Erythroblast (primary cell): Measurements from ENCODE around the gene AHCYL2.
"Not testable (repeated sequence)": the region's sequence is repeated elsewhere in the genome, so short reads cannot be mapped to it uniquely, and the experiment has no call there.

ENCODE experiments used
- DNase-seq, 2 experiments: peaks; one replicate each; lab custom pipeline; 2025; lab: John Stamatoyannopoulos, UW
- GATA1 ChIP-seq: IDR thresholded peaks from 2 replicates; pipeline ENCODE4 v1.6.1; 2011; ENCODE audit warnings: low read depth, mild to moderate bottlenecking, control low read depth, low read length, moderate library complexity
- POLR2A ChIP-seq: IDR thresholded peaks from 2 replicates; pipeline ENCODE4 v1.6.1; 2011; ENCODE audit warnings: mild to moderate bottlenecking, low read length

Gene AHCYL2

GRCh38 chr7:129313282-129313681 lies 88.5 kb downstream of the AHCYL2 start:
- no peak for TF ChIP-seq POLR2A
- no peak for TF ChIP-seq GATA1
- no peak for DNase-seq

GRCh38 chr7:129315960-129316359 lies 91.1 kb downstream of the AHCYL2 start:
- no peak for DNase-seq
- TF ChIP-seq GATA1 (no peak), POLR2A (no peak)

GRCh38 chr7:129317450-129317849 lies 92.6 kb downstream of the AHCYL2 start:
- DNase-seq: no peak
- TF ChIP-seq GATA1 (no peak), POLR2A (no peak)

GRCh38 chr7:129327076-129327475 lies 102.2 kb downstream of the AHCYL2 start:
- DNase-seq: no peak
- TF ChIP-seq POLR2A (no peak), GATA1 (no peak)

GRCh38 chr7:129332254-129333035 lies 107.6 kb downstream of the AHCYL2 start:
- TF ChIP-seq POLR2A (no peak), GATA1 (no peak)
- no peak for DNase-seq

- TF ChIP-seq GATA1: no peak
- TF ChIP-seq POLR2A: no peak
- no peak for DNase-seq
Measured at GRCh38 chr7:129334473-129334872, 109.6 kb downstream of the AHCYL2 start.

- TF ChIP-seq POLR2A (no peak), GATA1 (no peak)
Measured at GRCh38 chr7:129338450-129338849, 113.6 kb downstream of the AHCYL2 start.

GRCh38 chr7:129341212-129341611 lies 116.4 kb downstream of the AHCYL2 start:
- TF ChIP-seq GATA1 (no peak), POLR2A (no peak)
- DNase-seq: no peak

More at GRCh38 chr7:129338450-129338849, 113.6 kb downstream of the AHCYL2 start:
- no peak for DNase-seq

GRCh38 chr7:129341816-129342806 lies 117.3 kb downstream of the AHCYL2 start:
- DNase-seq: no peak
- TF ChIP-seq GATA1 (no peak), POLR2A (no peak)

GRCh38 chr7:129343099-129343700 lies 118.4 kb downstream of the AHCYL2 start:
- TF ChIP-seq GATA1: no peak
- TF ChIP-seq POLR2A: no peak
- peak; percentile 60 to 79 for DNase-seq

GRCh38 chr7:129347330-129347729 lies 122.5 kb downstream of the AHCYL2 start:
- DNase-seq: no peak
- TF ChIP-seq GATA1: no peak
- no peak for TF ChIP-seq POLR2A

- no peak for DNase-seq
- TF ChIP-seq POLR2A (no peak), GATA1 (no peak)
Measured at GRCh38 chr7:129348023-129348740, 123.4 kb downstream of the AHCYL2 start.

GRCh38 chr7:129351320-129351719 lies 126.5 kb downstream of the AHCYL2 start:
- TF ChIP-seq GATA1 (no peak), POLR2A (no peak)
- DNase-seq: no peak

GRCh38 chr7:129353104-129353503 lies 128.3 kb downstream of the AHCYL2 start:
- DNase-seq: not testable (repeated sequence)
